GM12892 (cell line): Measurements from ENCODE around the gene CRKL.
"Not testable (repeated sequence)": the region's sequence is repeated elsewhere in the genome, so short reads cannot be mapped to it uniquely, and the experiment has no call there.

Source experiments
- DNase-seq: peaks from one replicate; pipeline ENCODE4 v3.0.0; 2011; ENCODE audit not compliant: insufficient read length
- FAIRE-seq: peaks from 2 replicates; lab custom pipeline; 2011; peaks lifted over from hg19 to GRCh38; lab: Jason Lieb, UNC
- POLR2A ChIP-seq: IDR thresholded peaks from 2 replicates; pipeline ENCODE4 v1.6.1; 2011; ENCODE audit warnings: low read depth, low read length, control low read depth
- POLR2AphosphoS5 ChIP-seq: IDR thresholded peaks from 2 replicates; pipeline ENCODE4 v1.6.1; 2011; ENCODE audit warnings: low read depth, low read length, control low read depth
- TAF1 ChIP-seq: IDR thresholded peaks from 2 replicates; pipeline ENCODE4 v1.6.1; 2011; ENCODE audit warnings: low read depth, mild to moderate bottlenecking, control low read depth, low read length, borderline replicate concordance

The CRKL gene

DNA sequence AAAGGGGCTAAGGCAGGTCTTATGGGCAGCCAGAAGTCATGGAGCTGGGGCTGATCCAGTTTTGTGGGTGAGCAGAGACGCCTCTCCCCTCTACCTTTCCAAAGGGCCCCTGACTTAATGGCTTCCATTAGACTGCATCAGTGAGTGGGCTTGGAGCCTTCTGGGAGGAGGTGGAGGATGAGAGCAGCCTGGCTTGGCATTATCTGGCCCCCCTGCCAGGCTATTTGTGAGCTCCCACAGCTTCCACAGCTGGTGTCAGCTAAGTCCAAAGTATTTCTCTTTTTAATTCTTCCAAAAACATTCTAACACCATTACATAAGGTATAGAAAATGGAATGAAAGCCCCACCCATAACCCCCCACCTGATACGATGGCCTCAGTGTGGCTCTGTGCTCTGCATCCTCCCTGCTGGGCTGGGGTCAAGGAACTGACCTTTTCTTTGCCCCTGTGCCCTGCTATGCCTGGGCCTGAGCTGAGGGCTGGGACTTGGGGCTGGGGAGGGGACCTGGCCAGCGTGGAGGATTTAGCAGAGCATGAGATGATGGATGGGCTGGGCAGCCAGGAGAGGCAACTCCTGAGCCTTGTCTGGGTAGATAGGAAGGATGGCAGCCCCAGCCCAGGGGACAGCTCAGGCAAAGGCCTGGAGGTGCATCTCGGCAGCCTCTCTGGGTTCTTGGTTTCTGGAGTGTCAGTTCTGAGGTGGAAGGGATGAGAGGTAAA, 53.9 kb downstream of the CRKL start:
- no peak for DNase-seq
- no peak for FAIRE-seq

DNA sequence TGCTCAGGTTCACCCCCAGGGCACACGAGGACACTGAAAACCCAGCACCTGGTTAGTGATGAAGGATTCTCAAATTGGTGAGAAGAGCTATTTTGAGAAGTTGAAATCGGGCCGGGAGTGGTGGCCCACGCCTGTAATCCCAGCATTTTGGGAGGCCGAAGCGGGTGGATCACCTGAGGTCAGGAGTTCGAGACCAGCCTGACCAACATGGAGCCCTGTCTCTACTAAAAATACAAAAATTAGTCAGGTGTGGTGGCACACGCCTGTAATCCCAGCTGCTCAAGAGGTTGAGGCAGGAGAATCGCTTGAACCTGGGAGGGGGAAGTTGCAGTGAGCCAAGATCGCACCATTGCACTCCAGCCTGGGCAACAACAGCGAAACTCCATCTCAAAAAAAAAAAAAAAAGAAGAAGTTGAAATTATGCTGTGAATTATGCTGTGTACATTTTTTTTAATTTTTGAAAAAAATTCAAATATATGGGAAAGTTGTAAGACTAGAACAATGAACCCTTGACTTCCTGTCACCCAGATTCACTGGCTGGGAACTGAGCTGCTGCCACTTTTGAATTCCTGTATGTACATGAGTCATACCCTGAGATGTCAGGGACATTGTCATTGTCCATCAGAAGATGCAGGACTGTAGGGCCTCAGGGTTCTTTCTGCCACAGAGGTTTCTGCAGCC, 54.9 kb downstream of the CRKL start:
- not testable (repeated sequence) for DNase-seq, FAIRE-seq

More for the DNA sequence above, 53.9 kb downstream of the CRKL start:
- no peak for TF ChIP-seq TAF1
- no peak for TF ChIP-seq POLR2A
- no peak for TF ChIP-seq POLR2AphosphoS5

DNA sequence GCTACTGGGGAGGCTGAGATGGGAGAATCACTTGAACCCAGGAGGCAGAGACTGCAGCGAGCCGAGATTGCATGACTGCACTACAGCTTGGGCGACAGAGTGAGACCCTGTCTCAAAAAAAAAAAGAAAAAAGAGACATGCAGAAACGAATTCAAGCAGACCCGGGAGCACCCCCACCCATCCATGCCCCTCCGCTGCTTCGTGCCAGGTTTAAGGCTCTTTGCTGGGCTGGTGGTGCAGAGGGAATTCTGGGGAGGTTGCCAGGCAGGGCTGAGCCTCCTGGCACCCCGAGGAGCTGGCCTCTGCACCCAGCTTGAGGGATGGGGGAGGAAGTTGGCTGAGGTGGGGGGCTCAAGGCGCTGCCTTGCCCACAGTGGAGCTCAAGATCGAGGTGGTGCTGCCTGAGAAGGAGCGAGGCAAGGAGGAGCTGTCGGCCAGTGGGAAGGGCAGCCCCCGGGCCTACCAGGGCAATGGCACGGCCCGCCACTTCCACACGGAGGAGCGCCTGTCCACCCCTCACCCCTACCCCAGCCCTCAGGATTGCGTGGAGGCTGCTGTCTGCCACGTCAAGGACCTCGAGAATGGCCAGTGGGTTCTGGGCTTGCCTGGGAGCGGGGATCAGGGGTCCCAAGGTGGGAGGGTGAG, 55.8 kb downstream of the CRKL start:
- FAIRE-seq (no peak), DNase-seq (no peak)
- no peak for TF ChIP-seq TAF1
- TF ChIP-seq POLR2A: no peak
- TF ChIP-seq POLR2AphosphoS5: no peak

DNA sequence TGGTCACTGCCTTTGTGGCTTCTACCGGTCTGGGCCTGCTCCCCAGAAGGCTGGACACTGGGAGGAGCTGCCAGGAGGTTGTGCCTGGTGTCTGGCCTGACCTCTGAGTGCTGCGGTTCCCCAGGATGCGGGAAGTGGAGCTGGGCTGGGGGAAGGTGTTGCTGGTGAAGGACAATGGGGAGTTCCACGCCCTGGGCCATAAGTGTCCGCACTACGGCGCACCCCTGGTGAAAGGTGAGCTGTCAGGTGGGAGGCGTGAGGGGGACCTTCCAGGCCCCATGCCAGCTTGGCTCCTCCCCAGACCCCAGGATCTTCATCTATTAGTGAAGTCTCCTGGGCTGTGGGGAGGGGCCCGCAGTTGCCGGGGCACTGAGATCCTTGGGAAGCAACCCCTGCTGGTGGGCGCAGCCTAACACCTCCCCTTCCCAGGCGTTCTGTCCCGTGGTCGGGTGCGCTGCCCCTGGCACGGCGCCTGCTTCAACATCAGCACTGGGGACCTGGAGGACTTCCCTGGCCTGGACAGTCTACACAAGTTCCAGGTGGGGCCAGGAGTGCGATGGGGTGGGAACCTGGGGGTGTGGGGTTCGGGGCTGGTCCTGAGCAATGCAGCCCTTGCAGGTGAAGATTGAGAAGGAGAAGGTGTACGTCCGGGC, 56.6 kb downstream of the CRKL start:
- FAIRE-seq (no peak), DNase-seq (no peak)
- no peak for TF ChIP-seq POLR2A
- no peak for TF ChIP-seq POLR2AphosphoS5
- TF ChIP-seq TAF1: no peak

DNA sequence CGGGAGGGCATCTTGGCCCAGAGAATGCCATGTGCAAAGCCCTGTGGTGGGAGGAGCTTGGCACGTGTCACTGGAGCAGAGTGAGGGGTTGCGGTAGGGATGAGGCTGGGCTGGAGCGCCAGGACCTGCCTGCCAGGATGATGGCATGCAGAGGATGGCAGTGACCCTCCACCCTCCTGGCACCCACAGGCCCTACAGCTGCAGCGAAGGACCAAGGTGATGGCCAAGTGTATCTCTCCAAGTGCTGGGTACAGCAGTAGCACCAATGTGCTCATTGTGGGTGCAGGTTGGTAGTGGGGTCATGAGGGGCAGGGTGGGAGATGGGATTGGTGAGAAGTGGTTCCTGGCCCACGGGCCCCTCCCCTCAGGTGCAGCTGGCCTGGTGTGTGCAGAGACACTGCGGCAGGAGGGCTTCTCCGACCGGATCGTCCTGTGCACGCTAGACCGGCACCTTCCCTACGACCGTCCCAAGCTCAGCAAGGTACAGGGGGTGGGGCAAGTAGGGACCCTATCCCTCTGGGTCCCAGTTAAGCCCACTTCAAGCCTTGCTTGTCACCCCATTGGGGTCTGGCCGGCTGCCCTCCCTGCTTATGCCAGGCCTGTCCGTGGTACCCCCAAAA, 57.2 kb downstream of the CRKL start:
- FAIRE-seq (no peak), DNase-seq (no peak)
- TF ChIP-seq POLR2AphosphoS5 (no peak), POLR2A (no peak), TAF1 (no peak)

DNA sequence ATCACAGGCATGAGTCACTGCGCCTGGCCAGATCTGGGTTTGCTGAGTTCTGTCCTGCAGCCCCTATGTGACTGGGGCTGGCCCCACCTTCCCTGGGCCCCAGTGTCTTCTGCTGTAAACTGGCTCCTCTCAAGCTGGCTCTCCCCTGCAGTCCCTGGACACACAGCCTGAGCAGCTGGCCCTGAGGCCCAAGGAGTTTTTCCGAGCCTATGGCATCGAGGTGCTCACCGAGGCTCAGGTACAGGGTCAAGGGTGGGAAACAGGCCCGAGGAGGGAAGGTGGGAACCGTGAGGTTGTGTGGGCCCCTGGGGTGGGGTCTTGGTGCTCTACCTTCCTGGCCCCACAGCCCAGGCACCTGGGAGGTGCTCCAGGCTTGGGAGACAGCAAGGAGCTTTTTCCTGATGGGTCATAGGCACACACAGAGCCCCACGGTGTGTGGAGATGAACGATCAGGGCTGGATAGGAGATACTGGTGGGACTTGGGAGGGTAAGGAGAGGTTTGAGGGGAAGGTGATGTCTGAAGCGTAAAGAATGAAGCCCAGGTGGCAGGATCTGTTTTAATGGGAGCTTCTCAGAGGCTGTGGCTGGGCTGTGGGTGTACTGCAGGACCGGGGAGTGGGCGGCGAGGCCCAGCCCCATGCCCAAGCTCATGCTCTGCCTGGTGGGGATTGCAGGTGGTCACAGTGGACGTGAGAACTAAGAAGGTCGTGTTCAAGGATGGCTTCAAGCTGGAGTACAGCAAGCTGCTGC, 58.5 kb downstream of the CRKL start:
- FAIRE-seq: no peak
- TF ChIP-seq POLR2AphosphoS5 (no peak), TAF1 (no peak), POLR2A (no peak)
- no peak for DNase-seq

DNA sequence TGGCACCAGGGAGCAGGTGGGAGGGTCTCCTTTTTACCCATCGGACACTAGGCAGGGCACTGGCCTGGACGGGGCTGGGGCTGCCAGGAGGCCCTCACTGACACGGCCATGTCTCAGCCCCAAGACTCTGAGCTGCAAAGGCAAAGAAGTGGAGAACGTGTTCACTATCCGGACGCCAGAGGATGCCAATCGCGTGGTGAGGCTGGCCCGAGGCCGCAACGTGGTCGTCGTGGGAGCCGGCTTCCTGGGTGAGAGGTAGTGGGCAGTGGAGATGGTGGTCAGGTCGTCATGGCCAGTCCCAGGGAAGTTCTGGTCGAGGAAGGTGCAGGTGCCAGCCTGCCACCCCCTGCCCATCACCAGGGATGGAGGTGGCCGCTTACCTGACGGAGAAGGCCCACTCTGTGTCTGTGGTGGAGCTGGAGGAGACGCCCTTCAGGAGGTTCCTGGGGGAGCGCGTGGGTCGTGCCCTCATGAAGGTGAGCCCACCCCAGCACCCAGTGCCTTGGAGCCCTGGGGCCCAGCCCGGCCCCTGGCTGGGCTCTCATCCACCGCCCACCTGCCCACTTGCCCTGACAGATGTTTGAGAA, 59.2 kb downstream of the CRKL start:
- TF ChIP-seq POLR2AphosphoS5: no peak
- no peak for TF ChIP-seq POLR2A
- no peak for TF ChIP-seq TAF1
- FAIRE-seq: no peak

DNA sequence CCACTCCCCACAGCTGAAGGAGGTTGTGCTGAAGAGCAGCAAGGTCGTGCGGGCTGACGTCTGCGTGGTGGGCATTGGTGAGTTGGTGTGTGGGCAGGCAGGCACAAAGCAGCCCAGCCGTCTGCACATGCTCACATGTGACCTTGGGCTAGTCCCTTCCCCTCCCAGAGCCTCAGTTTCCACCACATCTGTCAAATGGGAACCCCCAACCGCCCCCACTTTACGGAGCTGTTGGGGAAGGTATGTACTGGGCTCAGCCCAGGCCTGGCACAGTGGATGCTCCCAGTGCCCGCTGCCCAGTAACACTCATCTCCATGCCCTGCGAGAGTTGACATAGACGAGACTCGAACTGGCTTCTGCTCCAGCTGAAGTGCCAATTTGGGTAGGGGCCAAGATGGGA, 59.8 kb downstream of the CRKL start:
- FAIRE-seq: no peak
- TF ChIP-seq POLR2A (no peak), TAF1 (no peak), POLR2AphosphoS5 (no peak)
- DNase-seq: no peak

More for the DNA sequence above, 59.2 kb downstream of the CRKL start:
- no peak for DNase-seq

DNA sequence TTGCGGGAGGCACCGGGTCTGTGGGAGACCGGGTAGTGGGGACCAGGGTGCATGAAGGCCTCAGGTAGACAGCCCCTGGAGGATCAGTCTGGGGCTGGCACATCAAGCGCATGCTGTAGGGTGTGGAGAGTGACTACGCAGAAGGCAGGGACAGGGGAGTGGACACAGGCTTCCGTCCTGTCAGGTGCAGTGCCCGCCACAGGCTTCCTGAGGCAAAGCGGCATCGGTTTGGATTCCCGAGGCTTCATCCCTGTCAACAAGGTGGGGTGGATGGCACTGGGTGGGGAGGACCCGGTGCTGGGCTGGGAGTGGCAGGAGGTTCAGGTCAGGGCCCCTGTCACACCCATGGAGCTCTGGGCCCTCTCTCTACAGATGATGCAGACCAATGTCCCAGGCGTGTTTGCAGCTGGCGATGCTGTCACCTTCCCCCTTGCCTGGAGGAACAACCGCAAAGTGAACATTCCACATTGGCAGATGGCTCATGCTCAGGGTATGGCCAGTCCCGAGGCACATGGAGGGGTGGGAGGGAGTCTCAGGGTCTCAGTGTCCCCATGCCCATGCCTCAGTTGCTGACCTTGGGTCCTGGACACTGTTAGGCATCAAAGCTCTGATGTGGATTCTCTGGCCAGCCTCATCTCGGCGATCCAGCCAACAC, 60.4 kb downstream of the CRKL start:
- no peak for TF ChIP-seq TAF1
- TF ChIP-seq POLR2AphosphoS5: no peak
- no peak for TF ChIP-seq POLR2A
- DNase-seq (no peak), FAIRE-seq (no peak)

DNA sequence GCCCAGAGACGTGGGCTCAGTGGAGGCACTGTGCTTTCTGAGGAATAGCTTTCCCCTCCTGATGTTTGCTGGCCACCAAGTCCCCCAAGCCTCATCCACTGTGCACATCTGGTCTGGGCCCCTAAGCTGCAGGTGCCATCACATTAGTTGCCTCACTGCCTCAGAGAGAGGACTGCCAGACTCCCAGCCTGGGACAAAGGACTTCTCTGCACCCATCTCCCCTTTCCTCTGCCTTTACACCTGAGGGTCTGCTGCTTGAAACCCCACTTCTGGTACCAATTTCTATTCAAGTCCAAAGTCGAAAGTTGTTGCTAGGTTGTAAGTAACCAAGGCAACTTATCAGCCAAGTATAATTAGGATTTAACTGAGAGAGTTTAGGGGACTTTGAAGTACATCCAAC, 61.2 kb downstream of the CRKL start:
- DNase-seq: no peak

More for the DNA sequence above, 61.2 kb downstream of the CRKL start:
- FAIRE-seq: no peak
- no peak for TF ChIP-seq TAF1
- no peak for TF ChIP-seq POLR2A
- no peak for TF ChIP-seq POLR2AphosphoS5
